GM19397 (cell line): ENCODE results near the gene RIMS4.

Source experiments
- ATAC-seq: cut with Tn5 transposase; IDR thresholded peaks from one replicate; pipeline ENCODE4 v1.9.1; 2021; ENCODE audit warnings: mild to moderate bottlenecking, moderate library complexity; ENCODE audit not compliant: unreplicated experiment

RIMS4 gene

GRCh38 chr20:44703956-44704488 lies 106.3 kb downstream of the RIMS4 start:
- no peak for ATAC-seq

GRCh38 chr20:44703183-44703925 lies 107.0 kb downstream of the RIMS4 start:
- ATAC-seq: no peak

GRCh38 chr20:44702776-44703175 lies 107.6 kb downstream of the RIMS4 start:
- peak; percentile 72 for ATAC-seq

- ATAC-seq: no peak
Measured at GRCh38 chr20:44701858-44702256, 108.5 kb downstream of the RIMS4 start.
